GM12874 (cell line): ENCODE results near the gene HMMR.

Experiments used
- CTCF ChIP-seq: IDR thresholded peaks from 2 replicates; pipeline ENCODE4 v1.5.1; 2011; ENCODE audit warnings: low read depth, mild to moderate bottlenecking, control low read depth, low read length, moderate library complexity; ENCODE audit not compliant: insufficient read depth

The HMMR gene

GRCh38 chr5:163448491-163448890 is 11.9 kb upstream of the HMMR start:
- no peak for TF ChIP-seq CTCF

GRCh38 chr5:163451489-163451888 is 8.9 kb upstream of the HMMR start:
- no peak for TF ChIP-seq CTCF

- TF ChIP-seq CTCF = no peak
These were observed 6.7 kb upstream of the HMMR start for GRCh38 chr5:163453705-163454104.

GRCh38 chr5:163456029-163456589 is 4.3 kb upstream of the HMMR start:
- TF ChIP-seq CTCF = no peak

- no peak for TF ChIP-seq CTCF
These were observed 3.6 kb upstream of the HMMR start for GRCh38 chr5:163456840-163457239.

GRCh38 chr5:163458778-163459385 is 1.6 kb upstream of the HMMR start:
- no peak for TF ChIP-seq CTCF

GRCh38 chr5:163459462-163459818 is 992 bp upstream of the HMMR start:
- no peak for TF ChIP-seq CTCF
